Glomerular visceral epithelial cell (primary cell): Measurements from ENCODE around the gene CDC42EP4.
A peak's percentile ranks its signal among the peaks of the same experiment; 100 is the strongest.
"Not testable (repeated sequence)": the region's sequence is repeated elsewhere in the genome, so short reads cannot be mapped to it uniquely, and the experiment has no call there.

ENCODE experiments used
- DNase-seq: peaks from one replicate; pipeline ENCODE4 v3.0.0-alpha.2; 2016; ENCODE audit errors: extremely low spot score

Gene CDC42EP4

DNA sequence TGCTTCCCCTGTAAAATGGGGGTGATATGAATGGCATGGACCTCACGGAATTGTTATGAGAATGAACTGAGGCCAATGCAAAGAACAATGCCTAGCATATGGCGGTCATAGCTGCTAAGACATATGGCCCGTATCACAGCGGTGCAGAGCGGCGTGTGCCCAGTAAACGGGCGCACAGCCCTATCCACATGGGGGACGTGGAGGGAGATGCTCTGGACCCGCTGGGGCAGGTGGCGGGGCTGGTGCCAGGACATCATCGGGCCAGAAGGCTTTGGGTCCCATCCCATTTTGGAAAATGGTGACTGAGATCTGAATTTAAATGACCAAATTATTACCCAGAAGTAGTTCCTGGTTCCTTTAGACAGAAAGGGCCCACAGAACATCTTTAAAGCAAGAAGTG lies 31.6 kb downstream of the CDC42EP4 start:
- no peak for DNase-seq

GRCh38 chr17:73279704-73280103 lies 32.1 kb downstream of the CDC42EP4 start:
- no peak for DNase-seq

DNA sequence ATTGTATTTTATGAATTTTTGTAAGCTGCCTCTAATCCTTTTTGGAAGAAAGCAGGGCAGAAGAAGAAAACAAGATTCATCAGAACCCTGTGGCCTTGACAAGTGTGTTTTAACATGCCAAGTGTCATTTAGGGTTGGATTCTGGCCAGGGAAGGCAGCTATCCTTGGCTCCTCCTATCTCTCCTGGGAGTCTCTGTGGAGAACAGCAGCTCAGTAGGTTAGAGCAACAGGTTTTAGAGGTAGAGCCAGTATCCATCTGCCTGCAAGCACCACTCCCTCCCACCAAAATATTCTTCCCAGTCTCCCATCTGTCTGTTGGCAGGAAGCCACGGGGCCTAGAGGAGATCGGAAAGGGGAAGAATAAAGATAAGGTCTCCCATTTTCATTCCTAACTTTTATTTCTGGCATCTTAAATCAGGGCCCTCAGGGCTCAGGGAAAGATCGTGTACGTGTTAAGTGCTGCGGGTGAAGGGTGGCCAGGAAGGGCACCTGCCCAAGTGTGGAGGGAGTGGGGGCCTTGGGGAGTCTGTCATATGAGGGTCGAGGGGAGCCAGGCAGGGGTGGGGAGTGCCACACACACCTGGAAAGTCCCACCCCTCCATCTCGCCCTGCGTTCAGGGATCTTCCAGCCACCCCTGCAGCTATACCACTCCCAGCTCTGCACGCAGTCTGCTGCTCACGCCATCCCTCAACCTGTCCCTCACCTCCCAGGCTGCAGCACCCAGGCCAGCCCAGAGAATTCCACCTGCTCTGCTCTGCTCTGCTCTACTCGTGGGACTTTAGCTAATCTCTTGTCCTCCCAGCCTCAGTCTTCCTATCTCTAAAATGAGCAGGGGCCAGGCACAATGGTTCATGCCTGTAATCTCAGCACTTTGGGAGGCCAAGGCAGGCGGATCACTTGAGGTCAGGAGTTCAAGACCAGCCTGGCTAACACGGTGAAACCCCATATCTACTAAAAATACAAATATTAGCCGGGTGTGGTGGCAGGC lies 33.0 kb downstream of the CDC42EP4 start:
- no peak for DNase-seq

- no peak for DNase-seq
These were observed 33.7 kb downstream of the CDC42EP4 start for GRCh38 chr17:73278049-73278464.

- no peak for DNase-seq
These were observed 37.3 kb downstream of the CDC42EP4 start for GRCh38 chr17:73274490-73274889.

DNA sequence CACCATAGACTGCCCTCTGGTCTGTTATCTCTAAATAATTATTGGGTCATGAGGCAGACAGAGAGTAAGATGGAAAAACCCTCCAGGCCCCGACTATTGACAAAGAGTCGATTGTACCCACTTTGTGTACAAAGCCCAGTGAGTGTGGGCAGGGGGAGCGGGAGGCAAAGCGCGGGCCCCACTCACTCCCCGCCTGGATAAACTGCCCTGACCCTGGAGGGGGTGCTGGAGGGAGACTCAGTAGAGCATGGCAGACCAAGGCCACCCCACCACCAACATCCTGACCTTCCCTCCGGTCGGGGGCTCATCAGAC lies 38.9 kb downstream of the CDC42EP4 start:
- no peak for DNase-seq

DNA sequence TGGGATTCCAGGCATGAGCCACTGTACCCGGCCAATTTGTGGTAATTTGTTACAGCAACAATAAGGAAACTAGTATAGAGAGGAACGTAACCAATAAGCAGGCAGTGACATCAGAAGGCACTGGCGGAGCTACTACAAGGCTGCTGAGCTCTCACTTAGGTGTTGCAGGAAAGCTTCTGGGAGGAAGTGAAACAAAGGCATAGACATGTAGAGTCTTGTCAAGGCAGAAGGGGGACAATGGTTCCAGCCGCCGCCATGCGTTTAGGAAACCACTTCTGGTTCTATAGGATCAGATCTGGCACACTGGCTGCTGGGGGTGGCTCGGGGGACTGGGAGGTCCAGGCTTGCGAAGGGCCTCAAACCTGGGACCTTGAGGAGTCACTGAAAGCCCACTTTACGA lies 40.7 kb downstream of the CDC42EP4 start:
- DNase-seq: no peak

DNA sequence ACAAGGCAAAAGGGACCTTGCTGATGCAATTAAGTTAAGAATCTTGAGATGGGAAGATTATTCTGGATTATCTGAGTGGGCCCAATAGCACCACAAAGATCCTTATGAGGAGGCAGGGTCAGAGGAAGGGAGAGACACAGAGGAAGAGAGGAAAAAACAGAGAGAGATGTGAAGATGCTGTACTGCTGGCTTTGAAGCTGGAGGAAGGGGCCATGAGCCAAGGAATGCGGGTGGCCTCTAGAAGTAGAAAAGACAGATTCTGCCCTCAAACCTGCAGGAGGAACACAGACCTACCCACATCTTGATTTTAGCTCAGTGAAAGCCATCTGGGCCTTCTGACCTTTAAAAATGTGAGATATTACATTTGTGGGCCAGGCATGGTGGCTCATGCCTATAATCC lies 42.0 kb downstream of the CDC42EP4 start:
- DNase-seq: no peak

DNA sequence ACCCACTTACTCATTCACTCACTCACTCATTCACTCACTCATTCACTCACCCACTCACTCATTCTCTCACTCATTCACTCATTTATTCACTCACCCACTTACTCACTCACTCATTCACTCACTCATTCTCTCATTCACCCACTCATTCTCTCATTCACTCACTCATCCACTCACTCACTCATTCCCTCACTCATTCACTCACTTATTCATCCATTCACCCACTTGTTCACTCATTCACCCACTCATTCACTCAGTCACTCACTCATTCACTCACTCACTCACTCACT lies 42.5 kb downstream of the CDC42EP4 start:
- no peak for DNase-seq

GRCh38 chr17:73268582-73269328 lies 43.0 kb downstream of the CDC42EP4 start:
- DNase-seq: no peak

DNA sequence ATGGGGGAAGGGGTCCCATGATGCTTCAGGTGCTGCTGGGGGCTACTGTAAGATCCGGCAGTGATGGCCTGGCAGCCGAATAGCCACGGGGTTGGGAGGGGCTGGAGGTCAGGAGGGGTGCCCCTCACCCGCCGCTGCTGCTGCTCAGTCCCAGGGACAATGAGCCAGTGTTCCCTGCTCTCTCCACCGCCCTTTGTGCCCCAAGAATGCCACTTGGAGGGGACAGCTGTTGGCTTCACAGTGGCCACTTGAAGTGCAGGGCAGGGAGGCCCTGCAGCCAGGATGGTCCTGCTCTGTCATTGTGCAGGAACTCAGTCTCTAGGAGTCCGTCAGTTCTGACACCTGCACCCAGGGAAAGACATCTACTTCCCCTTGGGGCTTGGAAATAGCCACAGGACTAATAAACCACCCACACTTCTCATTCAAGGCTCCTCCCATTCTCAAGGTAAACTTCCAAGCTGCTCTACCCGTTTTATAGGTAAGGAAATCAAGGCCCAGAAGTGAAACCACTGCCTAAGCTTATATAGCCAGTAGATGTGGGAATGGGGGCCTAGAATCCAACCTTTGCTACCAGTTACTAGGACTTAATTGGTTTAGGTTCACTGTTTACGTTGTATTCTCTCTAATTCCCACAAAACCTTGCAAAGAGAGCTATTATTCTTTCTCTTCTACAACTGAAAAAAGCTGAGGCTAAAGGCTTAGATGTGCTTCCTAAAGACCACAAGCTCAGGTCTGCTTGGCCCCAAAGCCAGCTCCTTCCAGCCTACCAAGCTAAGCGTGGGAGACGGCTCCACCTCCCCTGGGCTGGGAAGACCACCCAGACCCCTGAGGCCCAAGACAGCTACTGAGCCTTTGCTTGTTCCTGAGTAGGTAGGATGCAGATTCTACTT lies 43.9 kb downstream of the CDC42EP4 start:
- no peak for DNase-seq

- no peak for DNase-seq
These were observed 45.0 kb downstream of the CDC42EP4 start for GRCh38 chr17:73266796-73267195.

GRCh38 chr17:73265646-73266640 lies 45.9 kb downstream of the CDC42EP4 start:
- DNase-seq: no peak

DNA sequence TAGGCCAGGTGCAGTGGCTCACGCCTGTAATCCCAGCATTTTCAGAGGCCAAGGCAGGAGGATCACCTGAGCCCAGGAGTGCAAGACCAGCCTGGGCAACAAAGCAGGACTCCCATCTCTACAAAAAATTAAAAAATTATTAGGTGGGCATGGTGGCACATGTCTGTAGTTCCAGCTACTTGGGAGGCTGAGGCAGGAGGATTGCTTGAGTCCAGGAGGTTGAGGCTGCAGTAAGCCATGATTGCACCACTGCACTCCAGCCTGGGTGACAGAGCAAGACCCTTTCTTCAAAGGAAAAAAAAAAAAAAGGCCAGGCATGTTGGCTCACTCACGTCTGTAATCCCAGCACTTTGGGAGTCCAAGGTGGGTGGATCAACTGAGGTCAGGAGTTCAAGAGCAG lies 47.4 kb downstream of the CDC42EP4 start:
- not testable (repeated sequence) for DNase-seq

DNA sequence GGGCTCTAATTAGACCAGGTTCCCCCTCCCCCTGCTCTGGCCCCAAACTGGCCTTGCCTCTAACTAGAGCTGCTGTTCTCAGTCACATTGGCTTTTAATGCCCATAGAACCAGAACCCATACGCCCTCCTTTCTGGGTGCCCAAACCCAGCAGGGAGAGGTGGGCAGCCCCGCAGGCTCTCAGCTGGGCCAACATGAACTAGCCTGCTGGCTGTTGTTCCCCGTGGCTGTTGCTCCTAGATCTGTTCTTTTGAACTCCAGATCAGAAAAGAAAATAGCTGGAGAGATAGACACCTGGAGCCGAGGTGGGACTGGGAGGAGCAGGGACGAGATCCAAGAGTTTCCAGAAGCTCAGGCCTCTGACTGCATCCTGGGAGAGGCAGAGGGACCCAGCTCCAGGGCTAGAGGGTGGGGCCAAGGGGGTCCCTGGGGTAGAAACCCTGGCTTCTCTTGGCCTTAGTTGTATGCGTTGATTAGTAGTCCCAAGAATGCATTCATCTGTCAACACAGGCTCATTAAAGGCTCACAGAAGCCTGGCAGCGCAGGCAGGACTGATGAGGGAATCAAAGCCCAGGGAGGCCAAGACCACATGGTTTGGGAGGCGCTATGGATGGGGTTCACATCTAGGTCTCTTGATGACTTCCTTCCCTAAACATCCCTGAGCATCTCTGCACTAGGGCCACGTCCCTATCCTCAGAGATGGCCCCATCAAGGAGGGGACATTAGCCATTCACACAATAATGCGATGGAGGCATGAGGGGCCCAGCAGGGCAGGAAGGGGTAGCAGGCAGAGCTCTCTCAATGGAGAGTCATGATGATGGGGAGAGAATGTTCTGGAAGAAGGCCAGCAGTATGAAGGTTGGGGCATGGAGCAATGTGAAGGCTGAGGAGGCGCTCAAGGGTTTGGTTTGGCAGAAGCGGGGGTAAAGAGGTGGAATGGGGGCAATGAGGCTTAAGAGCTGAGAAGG lies 48.8 kb downstream of the CDC42EP4 start:
- no peak for DNase-seq

DNA sequence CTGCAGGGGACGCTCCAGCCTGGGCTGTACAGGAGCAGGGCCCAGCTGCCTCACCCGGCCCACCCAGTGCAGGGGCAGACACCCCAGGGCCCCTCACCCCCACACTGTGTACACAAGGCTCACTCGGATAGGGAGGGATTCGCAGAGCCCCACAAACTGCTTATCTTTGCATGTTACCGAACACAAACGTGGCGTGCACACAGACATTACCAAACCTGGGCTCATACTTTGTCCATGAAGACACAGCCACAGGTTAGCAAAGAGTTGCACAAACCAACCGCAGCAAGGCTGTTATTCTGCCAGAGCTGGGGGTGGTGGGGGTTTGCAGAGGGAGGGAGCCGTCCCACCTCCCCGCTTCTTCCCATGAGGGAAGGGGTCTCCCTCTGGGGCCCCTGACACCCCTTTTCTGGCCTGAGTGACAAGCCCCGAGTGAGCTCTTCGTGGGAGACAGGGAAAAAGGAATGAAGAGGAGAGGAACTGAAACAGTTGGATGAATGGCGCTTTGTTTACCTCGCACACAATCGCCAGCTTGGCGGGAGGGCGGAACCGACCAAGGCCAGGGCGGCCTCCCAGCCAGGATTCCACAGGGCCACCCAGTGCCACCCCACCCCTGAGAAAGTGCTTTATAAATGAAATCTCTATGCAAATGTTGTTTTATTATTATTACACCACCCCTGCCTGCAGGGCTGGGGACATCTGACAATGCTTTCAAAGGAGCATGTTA lies 49.7 kb downstream of the CDC42EP4 start:
- DNase-seq: no peak

DNA sequence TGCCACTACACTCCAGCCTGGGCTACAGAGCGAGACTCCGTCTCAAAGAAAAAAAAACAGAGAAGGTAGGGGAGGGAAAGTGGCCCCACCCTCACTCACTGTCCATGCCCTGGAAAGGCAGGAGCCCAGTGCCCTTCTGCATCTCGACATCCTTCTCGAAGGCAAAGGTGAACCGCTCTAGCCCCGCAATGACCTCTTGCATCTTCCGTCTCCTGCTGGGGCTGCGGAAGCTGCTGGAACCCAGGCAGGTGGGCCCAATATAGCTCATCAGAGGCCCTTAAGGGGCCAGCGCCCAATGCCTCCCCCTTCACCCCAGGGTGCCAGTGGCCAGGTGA lies 50.2 kb downstream of the CDC42EP4 start, which contains the start of gene CPSF4L:
CPSF4L (minus strand) TSS at position 264 of the 335 bp plus-strand sequence; CDS start at position 202, 62 bp downstream.
- DNase-seq: no peak

GRCh38 chr17:73257516-73257915 lies 54.3 kb downstream of the CDC42EP4 start:
- DNase-seq: peak; percentile 13

- no peak for DNase-seq
These were observed 55.6 kb downstream of the CDC42EP4 start for GRCh38 chr17:73256220-73256619.
